OCI-LY7 (cell line): ENCODE results near the gene WFDC13.

Experiments used
- CTCF ChIP-seq: fragments of 200-600 bp; sonication (generic); conservative IDR thresholded peaks from 2 replicates; pipeline ENCODE4 v1.5.1; 2014; ENCODE audit warnings: mild to moderate bottlenecking, antibody characterized with exemption, low read length, moderate library complexity, mixed read lengths
- EZH2phosphoT487 ChIP-seq: fragments of 200-600 bp; sonication (generic); IDR thresholded peaks from 2 replicates; pipeline ENCODE4 v1.6.1; 2018; ENCODE audit warnings: low read depth, borderline replicate concordance, mild to moderate bottlenecking, mixed run types, antibody characterized with exemption, low read length, moderate library complexity, mixed read lengths

- TF ChIP-seq CTCF (no peak), EZH2phosphoT487 (no peak)
These were observed 23.3 kb downstream of the WFDC13 start for GRCh38 chr20:45725134-45725533.
